Astrocyte of the spinal cord (primary cell): ENCODE data around the gene TRIM3.

Experiments
- DNase-seq: peaks from one replicate; pipeline ENCODE4 v3.0.0; 2011; ENCODE audit warnings: low read depth, low spot score
- H3K4me3 ChIP-seq: 2 replicates; pipeline ENCODE4 v1.5.1; 2011; ENCODE audit warnings: low read depth, mild to moderate bottlenecking, low read length, moderate library complexity
- in situ Hi-C: cut with HindIII; loops from 2 replicates; pipeline ENCODE4 v1.10.0; 2017; ENCODE audit warnings: low sequenced_read_pairs
- TF ChIP-seq, protein P1 (sequence below): IDR thresholded peaks from 2 replicates; pipeline ENCODE4 v1.5.1; 2012; ENCODE audit warnings: low read depth, mild to moderate bottlenecking, low read length, inconsistent platforms

Gene TRIM3

DNA sequence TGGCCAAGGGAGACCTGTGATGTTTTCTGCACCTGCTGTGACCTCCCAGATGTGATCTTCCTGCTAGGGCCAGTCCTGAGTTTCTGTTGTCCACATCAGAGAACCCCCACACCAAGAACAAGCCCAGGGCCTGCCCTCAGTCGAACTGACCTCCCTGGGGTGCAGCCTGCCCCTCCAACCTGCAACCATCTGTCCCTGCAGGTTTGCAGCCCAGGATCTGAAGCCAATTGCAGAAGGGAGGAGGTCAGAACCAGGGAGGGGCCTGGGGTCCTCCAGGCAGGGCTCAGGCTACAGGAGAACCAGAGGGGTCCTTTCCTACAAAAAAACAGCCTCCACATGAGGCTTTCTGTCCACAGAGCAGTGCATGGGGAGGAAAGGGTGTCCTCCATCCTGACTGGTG lies 807 bp downstream of the TRIM3 start:
- no peak for DNase-seq
- TF ChIP-seq, protein P1, sequence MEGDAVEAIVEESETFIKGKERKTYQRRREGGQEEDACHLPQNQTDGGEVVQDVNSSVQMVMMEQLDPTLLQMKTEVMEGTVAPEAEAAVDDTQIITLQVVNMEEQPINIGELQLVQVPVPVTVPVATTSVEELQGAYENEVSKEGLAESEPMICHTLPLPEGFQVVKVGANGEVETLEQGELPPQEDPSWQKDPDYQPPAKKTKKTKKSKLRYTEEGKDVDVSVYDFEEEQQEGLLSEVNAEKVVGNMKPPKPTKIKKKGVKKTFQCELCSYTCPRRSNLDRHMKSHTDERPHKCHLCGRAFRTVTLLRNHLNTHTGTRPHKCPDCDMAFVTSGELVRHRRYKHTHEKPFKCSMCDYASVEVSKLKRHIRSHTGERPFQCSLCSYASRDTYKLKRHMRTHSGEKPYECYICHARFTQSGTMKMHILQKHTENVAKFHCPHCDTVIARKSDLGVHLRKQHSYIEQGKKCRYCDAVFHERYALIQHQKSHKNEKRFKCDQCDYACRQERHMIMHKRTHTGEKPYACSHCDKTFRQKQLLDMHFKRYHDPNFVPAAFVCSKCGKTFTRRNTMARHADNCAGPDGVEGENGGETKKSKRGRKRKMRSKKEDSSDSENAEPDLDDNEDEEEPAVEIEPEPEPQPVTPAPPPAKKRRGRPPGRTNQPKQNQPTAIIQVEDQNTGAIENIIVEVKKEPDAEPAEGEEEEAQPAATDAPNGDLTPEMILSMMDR = no peak
- peak overlapping the region; percentile 91 for H3K4me3 ChIP-seq
- in situ Hi-C loops = no loop called here

DNA sequence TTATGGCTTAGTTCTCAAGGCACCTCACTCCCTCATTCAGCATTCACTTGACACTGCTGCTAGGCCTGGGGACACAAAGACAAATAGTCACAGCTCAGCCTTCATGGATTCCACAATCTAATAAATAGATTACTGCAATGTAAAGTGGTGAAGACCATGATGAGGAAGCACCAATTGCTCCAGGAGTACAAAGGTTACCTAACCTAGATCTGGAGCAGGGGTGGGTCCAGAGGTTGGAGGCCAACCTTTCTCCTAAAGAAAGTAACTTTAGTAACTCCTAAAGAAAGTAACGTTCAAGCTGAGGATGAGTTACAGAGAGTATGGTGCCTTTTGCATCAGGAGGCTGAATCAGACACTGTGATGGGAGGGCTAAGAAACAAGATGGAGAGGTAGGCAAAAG lies 4.1 kb downstream of the TRIM3 start:
- DNase-seq = no peak
- in situ Hi-C loops = no loop called here
- TF ChIP-seq, protein P1 = no peak
- no peak overlapping the region for H3K4me3 ChIP-seq

DNA sequence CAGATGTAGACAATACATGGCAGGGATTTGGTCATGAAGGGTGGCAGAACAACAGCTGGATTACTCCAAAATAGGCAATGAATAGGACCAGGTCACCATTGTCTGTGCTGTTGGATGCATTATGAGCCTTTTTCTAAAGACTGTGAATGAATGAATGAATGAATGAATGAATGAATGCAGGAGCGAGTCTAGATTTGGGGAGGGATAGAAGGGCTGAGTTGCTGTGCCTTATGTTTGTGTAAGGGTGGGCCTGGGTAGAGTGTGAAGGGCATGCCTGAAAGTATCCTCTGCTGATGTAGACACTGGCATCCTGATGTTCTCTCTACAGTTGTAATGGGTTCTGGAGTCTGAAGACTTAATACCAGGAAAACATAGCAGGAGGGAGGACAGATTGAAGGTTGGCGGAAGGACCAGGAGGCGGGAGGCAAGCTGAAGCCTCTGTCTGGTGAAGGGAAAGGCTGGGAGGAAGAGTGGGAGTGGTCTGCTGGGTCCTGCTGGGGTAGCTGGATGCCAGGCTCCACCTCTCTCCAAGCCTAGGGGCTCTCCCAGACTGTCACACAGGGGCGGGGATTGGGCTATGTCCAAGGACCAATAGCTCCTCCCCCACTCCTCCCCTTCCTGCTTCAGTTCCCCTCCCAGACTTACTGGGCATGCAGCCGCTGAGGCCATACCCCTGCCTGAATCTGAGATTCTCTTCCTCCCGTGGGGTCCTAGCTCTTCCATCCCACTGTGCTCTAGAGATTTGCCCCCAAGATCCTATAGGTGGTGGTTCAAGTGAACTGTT lies 4.8 kb downstream of the TRIM3 start:
- peak; percentile 86 for DNase-seq
- no peak overlapping the region for H3K4me3 ChIP-seq
- in situ Hi-C loops = no loop called here
- TF ChIP-seq, protein P1 = no peak

DNA sequence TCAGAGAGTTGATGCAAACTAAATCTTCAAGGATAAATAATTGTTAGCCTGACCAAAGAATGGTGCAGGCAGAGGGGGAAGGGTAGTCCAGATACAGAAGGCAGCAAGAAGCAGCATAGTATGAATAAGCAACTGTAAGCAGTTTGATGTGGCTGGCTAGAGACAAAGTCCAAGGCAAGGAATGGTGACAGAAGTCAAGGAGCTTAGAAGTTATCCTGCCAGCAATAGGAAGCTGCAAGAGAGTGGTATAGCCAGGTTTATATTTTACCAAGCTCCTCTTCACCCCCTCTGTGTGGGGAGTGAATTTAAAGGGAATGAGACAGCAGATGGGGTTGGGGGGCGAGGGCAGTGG lies 14.7 kb downstream of the TRIM3 start:
- DNase-seq = no peak
- in situ Hi-C loops = no loop called here
- H3K4me3 ChIP-seq = no peak overlapping the region
- TF ChIP-seq, protein P1 = no peak

DNA sequence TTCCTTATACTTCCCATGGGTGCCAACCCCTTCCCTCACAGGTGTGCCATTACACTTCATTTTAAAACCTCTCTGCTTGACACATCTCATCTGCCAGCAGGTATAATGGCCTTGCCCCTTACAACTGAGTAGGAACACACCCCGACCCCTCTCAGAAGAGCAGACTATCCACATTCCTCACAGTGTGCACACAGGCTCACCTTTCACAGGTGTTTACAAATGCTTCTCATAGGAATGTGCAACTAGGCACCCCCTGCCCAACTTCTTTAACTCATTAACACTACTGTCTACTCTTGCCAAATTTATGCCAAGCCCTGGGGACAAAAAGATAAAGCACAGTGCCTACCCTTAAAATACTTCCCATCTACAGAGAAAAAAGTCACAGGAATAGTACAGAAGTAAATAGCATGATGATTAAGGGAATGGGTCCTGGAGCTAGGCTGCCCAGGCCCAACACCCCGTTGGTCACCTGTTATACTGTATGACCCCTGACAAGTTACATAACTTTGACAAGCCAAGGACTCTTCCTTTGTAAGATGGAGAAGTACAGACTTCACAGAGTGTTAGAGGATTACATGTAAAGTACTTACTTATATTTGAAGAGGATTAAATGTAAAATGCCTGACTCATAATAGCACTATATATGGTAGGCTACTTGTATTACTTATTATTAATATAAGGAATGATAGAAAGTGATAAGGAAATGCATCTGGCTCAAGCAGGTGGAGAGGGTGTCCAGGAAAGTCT lies 15.2 kb downstream of the TRIM3 start:
- TF ChIP-seq, protein P1 = no peak
- DNase-seq = no peak
- no peak overlapping the region for H3K4me3 ChIP-seq
- in situ Hi-C loops = no loop called here

DNA sequence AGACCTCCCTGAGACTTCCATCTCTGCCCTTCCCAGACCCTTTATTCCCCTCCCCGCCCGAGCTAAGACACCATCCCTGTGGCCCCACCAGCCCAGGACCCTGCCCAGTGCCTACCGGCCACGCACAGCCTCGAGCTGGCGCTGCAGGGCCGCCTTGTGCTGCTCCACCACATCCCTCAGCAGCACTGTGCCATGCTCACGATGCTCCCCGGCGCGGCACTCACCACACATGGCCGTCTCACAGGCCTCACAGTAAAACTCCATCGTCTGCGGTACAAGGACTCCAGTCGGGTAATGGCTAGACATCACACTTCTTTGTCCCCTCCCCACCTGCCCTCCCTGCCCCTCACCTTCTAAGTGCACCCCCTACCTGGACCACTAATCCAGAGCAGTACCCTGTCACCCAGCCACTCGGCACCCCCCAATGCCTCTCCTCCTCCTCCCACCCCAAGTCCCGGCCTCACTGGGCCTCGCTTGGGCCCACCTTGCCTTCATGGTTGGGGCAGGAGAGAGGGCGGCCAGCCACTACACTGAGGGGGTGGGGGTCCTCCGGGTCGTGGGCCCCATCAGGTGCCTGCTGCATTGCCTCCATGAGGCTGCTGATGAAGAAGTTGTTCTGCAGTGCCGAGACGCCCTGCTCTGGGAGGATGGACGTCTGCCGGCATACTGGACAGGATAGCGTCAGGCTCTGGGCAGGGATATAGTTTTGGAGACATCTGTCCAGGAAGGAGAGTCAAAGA lies 16.0 kb downstream of the TRIM3 start:
- TF ChIP-seq, protein P1 = no peak
- no peak overlapping the region for H3K4me3 ChIP-seq
- no peak for DNase-seq
- in situ Hi-C loops = no loop called here
